NCI-H2227 (cell line): ENCODE results near the gene SOS1.
A peak's percentile ranks its signal among the peaks of the same experiment; 100 is the strongest.
"Not testable (repeated sequence)": the region's sequence is repeated elsewhere in the genome, so short reads cannot be mapped to it uniquely, and the experiment has no call there.

ENCODE experiments used
- DNase-seq: peaks from one replicate; lab custom pipeline; 2025; ENCODE audit not compliant: unreplicated experiment; lab: John Stamatoyannopoulos, UW

Gene SOS1

GRCh38 chr2:39139511-39140237 is 18.8 kb upstream of the SOS1 start:
- no peak for DNase-seq

DNA sequence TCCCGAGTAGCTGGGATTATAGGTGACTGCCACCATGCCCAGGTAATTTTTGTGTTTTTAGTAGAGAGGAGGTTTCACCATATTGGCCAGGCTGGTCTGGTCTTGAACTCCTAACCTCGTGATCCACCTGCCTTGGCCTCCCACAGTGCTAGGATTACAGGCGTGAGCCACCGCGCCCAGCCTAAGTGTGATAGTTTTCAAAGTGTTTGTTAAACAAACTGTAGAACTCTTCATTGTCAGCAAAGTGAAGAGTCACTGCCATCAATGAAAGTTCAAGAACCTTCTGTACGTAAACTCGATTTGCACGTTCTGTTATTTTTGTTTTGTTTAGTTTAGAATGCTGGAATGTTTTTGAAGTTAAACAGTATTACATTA is 18.0 kb upstream of the SOS1 start:
- no peak for DNase-seq

- DNase-seq = not testable (repeated sequence)
Measured at GRCh38 chr2:39138187-39138836, 17.5 kb upstream of the SOS1 start.

- no peak for DNase-seq
Measured at GRCh38 chr2:39136799-39137198, 15.9 kb upstream of the SOS1 start.

GRCh38 chr2:39135690-39136259 is 14.9 kb upstream of the SOS1 start:
- no peak for DNase-seq

- no peak for DNase-seq
Measured at GRCh38 chr2:39133215-39133851, 12.5 kb upstream of the SOS1 start.

DNA sequence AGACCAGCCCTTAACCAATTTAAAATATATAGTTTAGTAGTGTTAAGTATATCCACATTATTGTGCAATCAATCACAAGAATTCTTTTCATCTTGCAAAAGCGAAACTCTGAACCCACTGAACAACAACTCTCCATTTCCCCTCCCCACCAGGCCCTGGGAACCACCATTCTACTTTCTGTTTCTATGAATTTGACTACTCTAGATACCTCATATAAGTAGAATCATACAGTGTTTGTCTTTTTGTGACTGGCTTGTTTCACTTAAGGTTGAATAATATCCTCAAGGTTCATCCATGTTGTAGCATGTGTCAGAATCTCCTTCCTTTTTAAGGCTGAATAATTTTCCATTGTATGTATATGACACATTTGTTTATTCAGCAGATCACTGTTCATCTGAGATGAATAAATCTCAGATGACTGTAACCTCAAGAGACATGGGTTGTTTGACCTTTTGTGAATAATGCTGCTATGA is 8.1 kb upstream of the SOS1 start:
- no peak for DNase-seq

- DNase-seq = no peak
Measured at GRCh38 chr2:39127973-39128372, 7.1 kb upstream of the SOS1 start.

DNA sequence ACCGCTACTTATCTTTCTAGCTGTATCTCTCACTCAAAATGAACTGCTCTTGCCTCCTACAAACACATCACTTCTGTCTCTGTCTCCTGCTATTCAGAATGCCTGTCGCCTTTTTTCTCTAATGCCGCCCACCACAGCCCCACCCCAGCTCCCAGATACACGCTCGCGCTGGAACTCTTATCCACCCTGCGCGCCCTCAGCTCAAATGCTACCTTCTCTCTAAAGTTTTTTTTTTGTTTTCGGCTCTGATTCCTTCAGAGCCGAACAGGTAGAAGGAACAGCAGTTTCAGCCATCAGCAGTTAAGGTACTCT is 3.9 kb upstream of the SOS1 start:
- peak; percentile 69 for DNase-seq

DNA sequence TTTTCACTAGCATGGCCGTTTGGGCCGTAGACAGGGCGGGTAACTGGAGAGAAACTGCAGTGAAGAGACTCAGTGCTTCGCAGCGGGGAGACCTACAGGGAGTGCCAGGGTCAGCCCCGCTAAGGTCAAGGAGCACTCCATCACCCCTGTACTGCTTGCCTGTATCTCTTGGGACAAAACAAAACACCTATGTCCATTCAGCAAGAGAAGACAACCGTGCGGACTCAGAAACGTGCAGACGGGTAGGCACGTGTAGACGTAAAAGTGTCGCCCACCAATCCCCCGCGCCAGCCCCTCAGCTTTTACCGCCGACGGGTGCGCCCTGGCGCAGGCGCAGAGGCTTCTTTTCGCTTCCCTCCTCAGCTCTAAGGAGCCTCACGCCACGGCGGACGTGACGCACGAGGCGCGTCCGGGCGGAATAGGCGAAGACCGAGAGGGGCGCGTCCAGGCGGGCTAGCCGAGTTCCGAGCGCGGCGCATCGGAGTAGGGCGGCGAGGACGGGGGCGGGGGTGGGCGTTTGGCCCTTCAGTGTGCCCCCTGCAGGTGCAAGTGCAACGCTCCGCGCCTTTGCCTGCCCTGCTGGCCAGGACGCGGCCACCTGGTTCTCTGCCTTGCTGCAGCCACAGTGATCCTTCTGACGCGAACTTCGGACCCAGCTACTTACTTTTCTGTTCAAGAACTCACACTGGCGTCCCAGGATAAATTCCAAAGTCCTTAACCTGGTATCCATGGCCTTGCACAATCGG is 3.3 kb upstream of the SOS1 start:
- DNase-seq = peak; percentile 100

DNA sequence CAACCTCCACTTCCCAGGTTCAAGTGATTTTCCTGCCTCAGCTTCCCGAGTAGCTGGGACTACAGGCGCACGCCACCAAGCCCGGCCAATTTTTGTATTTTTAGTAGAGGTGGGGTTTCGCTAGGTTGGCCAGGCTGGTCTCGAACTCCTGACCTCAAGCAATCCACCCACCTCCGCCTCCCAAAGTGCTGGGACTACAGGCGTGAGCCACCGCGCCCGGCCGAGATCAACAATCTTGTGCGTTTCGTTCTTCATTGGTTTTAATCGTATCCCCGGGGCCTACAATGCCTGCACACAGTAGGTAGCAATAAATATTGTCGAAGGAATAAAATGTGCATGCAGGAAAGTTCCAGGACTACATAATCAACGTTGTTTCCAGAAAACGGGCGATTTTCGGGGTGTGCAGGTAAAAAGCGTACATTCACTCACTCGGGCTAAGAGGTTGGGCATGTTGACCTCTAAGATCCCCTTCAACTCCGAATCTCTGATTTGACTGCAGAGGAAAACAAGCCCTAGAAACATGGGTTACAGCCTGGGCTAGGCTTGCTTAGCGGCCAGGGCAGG is 2.7 kb upstream of the SOS1 start:
- no peak for DNase-seq

GRCh38 chr2:39121523-39122063 is 742 bp upstream of the SOS1 start:
- DNase-seq = no peak

DNA sequence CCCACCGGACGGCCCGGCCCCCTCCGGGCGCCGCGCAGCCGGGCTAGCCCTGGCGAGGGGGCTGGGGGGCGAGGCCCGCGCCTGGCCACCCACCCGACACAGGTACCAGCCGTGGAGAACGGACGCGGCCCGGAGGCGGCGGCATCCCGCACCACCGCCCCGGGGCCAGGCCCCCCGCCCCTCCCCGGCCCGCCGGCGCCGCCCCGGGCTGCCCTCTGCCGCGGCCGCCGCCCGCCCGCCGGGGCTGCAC is 405 bp downstream of the SOS1 start:
- no peak for DNase-seq

DNA sequence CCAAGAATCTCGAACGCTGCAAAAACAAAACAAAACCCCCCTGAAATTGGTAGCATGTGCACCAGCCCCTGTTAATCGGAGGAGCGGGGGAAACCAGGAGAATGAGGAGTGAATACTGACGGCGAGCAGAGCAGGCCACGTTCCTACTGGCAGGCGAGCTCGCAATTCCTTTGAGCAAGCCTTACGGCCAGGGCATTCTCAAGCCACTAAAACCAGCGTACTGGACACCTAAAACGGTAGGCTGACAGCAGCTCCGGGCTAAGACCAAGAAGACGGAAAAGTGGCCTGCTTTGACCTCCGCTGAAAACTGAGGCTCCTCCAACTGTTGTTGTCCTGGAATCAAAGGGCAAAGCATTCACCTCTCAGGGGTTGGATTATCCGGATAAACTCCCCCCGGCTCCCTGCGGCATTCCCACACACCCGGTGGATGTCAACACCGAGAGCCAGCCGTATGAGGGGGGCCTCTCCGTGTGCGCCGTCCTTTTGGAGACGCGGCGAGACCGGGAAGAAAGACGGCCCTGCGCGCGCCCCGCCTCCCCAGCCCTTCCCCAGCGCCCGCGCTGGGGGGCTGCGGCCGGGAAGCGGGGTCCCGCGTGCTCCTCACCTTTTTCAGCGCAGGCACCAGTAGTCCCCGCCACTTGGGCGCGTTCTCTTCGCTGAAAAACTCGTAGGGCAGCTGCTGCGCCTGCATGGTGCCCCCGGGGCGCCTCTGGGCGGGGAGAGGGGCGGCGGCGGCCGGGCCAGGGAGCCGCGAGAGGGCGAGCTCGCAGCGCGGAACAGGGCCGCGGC is 925 bp downstream of the SOS1 start:
- DNase-seq = peak; percentile 61

DNA sequence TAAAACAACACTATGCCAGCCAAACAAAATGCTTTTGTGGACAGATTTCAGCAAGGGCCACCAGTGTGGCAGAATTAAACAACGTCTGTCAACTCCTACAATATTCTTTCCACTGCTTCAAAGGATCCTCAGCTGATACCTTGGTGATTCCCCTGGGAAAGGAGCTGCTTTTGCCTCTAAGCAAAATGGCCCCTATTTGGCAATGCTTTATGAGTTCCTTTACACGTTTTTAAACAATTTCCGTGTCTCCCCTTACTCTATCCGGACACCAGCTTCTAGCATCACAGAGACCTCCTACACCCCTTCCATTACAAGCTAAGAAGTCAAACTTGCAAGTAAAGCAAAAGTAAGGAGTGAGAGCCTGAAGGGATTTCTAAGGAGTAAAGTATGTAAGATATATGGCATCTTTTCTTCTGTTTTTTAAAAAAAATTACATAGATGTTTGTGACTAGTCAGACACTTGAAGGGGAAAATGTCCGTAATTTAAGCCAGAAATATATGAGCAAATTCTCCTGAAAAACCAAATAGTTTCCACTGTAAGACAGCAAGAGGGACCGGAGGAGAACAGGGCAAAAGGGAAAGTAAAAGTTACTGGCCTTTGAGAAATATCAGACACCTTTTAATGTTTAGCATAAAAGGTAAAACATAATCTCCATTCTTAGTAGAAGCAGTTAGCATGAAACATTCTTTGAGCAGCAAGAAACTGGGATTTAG is 1.9 kb downstream of the SOS1 start:
- no peak for DNase-seq

GRCh38 chr2:39115556-39115955 is 5.3 kb downstream of the SOS1 start:
- DNase-seq = no peak

GRCh38 chr2:39114771-39115170 is 6.1 kb downstream of the SOS1 start:
- DNase-seq = no peak

- DNase-seq = no peak
Measured at GRCh38 chr2:39109537-39109936, 11.3 kb downstream of the SOS1 start.

DNA sequence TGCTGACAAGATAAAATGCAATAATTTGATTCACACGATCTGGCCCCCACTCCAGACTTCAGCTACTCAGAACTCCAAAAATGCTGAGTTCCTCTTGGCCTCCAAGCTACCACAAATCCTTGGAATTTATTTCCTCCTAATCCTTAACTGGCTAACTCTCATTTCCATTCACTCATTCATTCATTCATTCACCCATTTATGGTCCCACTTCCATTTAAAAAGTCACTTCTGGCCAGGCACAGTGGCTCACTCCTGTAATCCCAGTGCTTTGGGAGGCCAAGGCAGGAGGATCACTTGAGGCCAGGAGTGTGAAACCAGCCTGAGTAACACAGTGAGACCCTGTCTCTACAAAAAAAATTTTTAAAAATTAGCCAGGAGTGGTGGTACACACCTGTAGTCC is 12.5 kb downstream of the SOS1 start:
- no peak for DNase-seq
